Transverse colon (tissue), 4 donors: ENCODE measurements around the gene TUBB3. TPM values are rescaled to one million over a fixed set of nuclear protein-coding genes. Genes with fewer than 3 reads are reported as not detected.

Experiments
- DNase-seq: peaks from one replicate; pipeline ENCODE4 v3.0.0-alpha.2; 2019
- H3K27ac ChIP-seq, 4 donors: fragments of 200-600 bp; sonication (generic); 2 replicates each; pipeline ENCODE4 v1.5.1; 2016 to 2018; ENCODE audit warnings: inconsistent platforms in 4 of 4
- H3K27me3 ChIP-seq: fragments of 200-600 bp; sonication (generic); 2 replicates; pipeline ENCODE4 v1.5.1; 2017; ENCODE audit warnings: inconsistent platforms
- H3K36me3 ChIP-seq, 4 donors: fragments of 200-600 bp; sonication (generic); 2 replicates each; pipeline ENCODE4 v1.5.1; 2017 to 2019; ENCODE audit warnings: inconsistent platforms in 4 of 4
- H3K4me1 ChIP-seq, 4 donors: fragments of 200-600 bp; sonication (generic); 2 replicates each; pipeline ENCODE4 v1.5.1; 2017 to 2020; ENCODE audit warnings: inconsistent platforms in 4 of 4
- H3K4me3 ChIP-seq, 4 donors: fragments of 200-600 bp; sonication (generic); 1 replicate in 1 of 4; 2 replicates in 3 of 4; pipeline versions ENCODE4 v1.5.1 to v1.6.1; 2017 to 2019; ENCODE audit warnings: inconsistent platforms in 4 of 4
- H3K9me3 ChIP-seq, 2 donors: fragments of 200-600 bp; sonication (generic); 2 replicates each; pipeline ENCODE4 v1.5.1; 2017 to 2019; ENCODE audit warnings: inconsistent platforms in 2 of 2
- EP300 ChIP-seq: sonication (generic); formaldehyde crosslinking; IDR thresholded peaks from one replicate; pipeline ENCODE4 v1.6.1; 2017; ENCODE audit warnings: antibody characterized with exemption, low read depth
- POLR2A ChIP-seq: fragments of 450-650 bp; IDR thresholded peaks from one replicate; pipeline ENCODE4 v1.6.1; 2016; ENCODE audit warnings: antibody characterized with exemption, mild to moderate bottlenecking, moderate library complexity
- POLR2AphosphoS5 ChIP-seq, 3 donors: sonication (generic); formaldehyde crosslinking; IDR thresholded peaks; one replicate each; pipeline ENCODE4 v1.6.1; 2016; ENCODE audit warnings: antibody characterized with exemption in 3 of 3
- WGBS, 2 donors: methylation state at CpG; one replicate each; pipeline ENCODE4 v1.1.5; 2018; ENCODE audit warnings: low coverage in 1 of 2; 5-methylcytosine and 5-hydroxymethylcytosine counted together
- in situ Hi-C, 4 donors: fragments of 200-750 bp; cut with MboI; loops; one replicate each; pipeline versions ENCODE4 v1.15.0 to v1.15.1; 2017; ENCODE audit warnings: low sequenced_read_pairs in 3 of 4, low pct_ligation_motif_present in 1 of 4, low pct_unique_long_range_greater_than_20kb in 1 of 4
- intact Hi-C: fragments of 100-400 bp; cut with DNase I; formaldehyde crosslinking; loops from one replicate; pipeline ENCODE4 v1.15.1; 2023; ENCODE audit warnings: low total_unique reads
- total RNA-seq, 4 donors: library from RNA; depleted of rRNA; stranded (reverse); fragments of >200 nt; gene quantifications; one replicate each; pipeline ENCODE4 v1.1.0, GENCODE V29; 2016
- TF ChIP-seq, protein P1 (sequence below), 5 experiments: fragments of 200-600 bp in 3 of 5; fragments of 450-650 bp in 2 of 5; sonication (generic) in 3 of 5; IDR thresholded peaks; 1 replicate in 2 of 5; 2 replicates in 3 of 5; pipeline ENCODE4 v1.5.1; 2016 to 2017; ENCODE audit warnings: antibody characterized with exemption in 5 of 5, inconsistent platforms in 3 of 5, mild to moderate bottlenecking in 2 of 5, moderate library complexity in 1 of 5

Gene TUBB3
- total RNA-seq, 4 donors from 2014 or later = 2.4 to 12.7 (median 4.6) TPM

DNA sequence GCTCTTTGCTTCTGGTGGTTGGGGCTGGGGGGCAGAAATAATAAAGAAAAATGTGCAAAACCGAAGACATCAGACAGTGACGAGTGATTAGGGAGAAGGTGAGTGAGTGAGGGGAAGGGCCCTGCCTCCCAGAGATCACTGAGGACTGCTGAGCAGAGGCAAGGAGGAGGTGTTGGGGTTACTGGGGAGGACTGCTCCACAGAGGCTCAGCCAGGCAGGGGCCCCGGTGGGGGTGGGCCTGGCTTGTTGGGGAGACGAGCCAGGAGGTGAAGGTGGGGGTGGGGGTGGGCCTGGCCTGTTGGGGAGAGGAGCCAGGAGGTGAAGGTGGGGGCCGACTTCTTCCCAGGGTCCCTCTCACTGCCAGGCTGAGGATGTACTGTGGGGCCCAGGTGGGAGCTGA, 23.4 kb downstream of the TUBB3 start:
- H3K9me3 ChIP-seq = no peaks in the 10 kb centered on the region
- H3K4me1 ChIP-seq = peaks cover 13 to 25% (median 15%) of the 10 kb centered on the region in 4 donors
- no peak for DNase-seq
- no peak overlapping the region for H3K4me3 ChIP-seq
- no peaks in the 10 kb centered on the region for H3K36me3 ChIP-seq
- peaks cover 36% of the 10 kb centered on the region for H3K27me3 ChIP-seq
- 60 to 79% methylated on average over 1 to 5 of the region's 5 CpGs for WGBS, 2 donors
- intact Hi-C loops = no loop called here
- in situ Hi-C loops = no loop called here
- H3K27ac ChIP-seq = no peak overlapping the region
- TF ChIP-seq EP300 (no peak), POLR2A (no peak), POLR2AphosphoS5 (IDR thresholded peaks at IDR 0.05) (no peak)
- TF ChIP-seq, protein P1, sequence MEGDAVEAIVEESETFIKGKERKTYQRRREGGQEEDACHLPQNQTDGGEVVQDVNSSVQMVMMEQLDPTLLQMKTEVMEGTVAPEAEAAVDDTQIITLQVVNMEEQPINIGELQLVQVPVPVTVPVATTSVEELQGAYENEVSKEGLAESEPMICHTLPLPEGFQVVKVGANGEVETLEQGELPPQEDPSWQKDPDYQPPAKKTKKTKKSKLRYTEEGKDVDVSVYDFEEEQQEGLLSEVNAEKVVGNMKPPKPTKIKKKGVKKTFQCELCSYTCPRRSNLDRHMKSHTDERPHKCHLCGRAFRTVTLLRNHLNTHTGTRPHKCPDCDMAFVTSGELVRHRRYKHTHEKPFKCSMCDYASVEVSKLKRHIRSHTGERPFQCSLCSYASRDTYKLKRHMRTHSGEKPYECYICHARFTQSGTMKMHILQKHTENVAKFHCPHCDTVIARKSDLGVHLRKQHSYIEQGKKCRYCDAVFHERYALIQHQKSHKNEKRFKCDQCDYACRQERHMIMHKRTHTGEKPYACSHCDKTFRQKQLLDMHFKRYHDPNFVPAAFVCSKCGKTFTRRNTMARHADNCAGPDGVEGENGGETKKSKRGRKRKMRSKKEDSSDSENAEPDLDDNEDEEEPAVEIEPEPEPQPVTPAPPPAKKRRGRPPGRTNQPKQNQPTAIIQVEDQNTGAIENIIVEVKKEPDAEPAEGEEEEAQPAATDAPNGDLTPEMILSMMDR (IDR thresholded peaks at IDR 0.05) = no peak

DNA sequence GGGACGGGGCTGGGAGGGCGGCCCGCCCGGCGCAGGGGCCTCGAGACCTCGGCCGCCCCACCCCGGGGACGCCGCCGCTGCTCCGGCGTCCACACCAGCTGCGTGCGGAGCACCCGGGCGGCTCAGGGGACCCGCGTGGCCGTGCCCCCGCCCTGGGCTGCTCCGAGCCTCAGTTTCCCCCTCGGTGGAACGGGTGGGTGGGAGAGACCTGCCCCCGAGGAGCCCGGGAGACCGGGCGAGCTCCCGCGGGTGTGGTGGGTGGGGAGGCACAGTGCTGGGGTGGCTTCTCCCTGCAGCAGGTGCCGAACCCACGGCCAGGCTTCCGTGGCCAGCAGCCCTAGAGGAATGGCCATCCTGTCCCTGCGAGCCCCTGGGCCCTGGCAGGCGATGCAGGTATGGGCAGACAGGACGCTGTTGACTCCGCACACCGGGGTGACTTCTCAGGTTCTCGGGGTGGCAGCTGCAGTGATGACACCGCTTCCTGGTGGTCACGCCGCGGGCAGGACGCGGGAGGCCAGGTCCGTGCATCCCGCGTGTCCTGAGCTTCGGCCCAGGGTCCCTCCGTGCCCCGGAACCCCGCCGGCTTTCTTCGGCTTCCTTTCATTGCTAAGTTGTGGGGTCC, 26.1 kb downstream of the TUBB3 start:
- TF ChIP-seq, protein P1 (IDR thresholded peaks at IDR 0.05) = no peak
- no peak for TF ChIP-seq POLR2AphosphoS5 (IDR thresholded peaks at IDR 0.05)
- TF ChIP-seq EP300 = no peak
- TF ChIP-seq POLR2A = no peak
- H3K9me3 ChIP-seq = no peaks in the 10 kb centered on the region
- intact Hi-C loops = no loop called here
- H3K4me1 ChIP-seq = peaks cover 13 to 33% (median 15%) of the 10 kb centered on the region in 4 donors
- DNase-seq = no peak
- no peaks in the 10 kb centered on the region for H3K36me3 ChIP-seq
- 60% methylated on average over 19 of the region's 55 CpGs; no CpG with 5 or more reads in 1 of the 2 donors for WGBS, 2 donors
- peak overlapping the region in 2 of 4 donors; percentile 45 to 63 for H3K27ac ChIP-seq
- H3K4me3 ChIP-seq = peak overlapping the region; percentile 57 to 69 (median 64)
- in situ Hi-C loops = no loop called here
- peaks cover 31% of the 10 kb centered on the region for H3K27me3 ChIP-seq

DNA sequence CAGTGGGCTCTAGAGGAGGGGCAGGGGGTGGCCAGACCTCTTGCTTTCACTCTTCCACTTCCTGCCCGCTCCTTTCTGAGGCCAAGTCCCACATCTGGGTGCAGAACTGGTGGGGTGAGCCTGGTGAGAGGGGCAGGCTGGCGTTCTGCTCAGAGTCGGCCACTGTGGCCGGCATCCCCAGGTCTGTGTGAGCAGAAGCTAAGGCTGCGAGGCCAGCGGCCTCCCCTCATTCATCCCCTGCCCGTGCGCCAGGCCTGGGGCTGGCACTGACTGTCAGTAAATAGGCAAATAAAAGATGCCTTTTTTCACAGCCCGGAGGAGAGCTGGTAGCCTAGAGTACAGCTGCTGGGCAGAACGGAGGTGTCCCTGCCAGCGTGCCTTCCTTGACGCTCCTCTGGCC, 26.6 kb downstream of the TUBB3 start:
- H3K9me3 ChIP-seq = no peaks in the 10 kb centered on the region
- no peak for DNase-seq
- no peak overlapping the region for H3K27ac ChIP-seq
- H3K4me1 ChIP-seq = peaks cover 13 to 33% (median 15%) of the 10 kb centered on the region in 4 donors
- 86% methylated on average over 12 of the region's 12 CpGs; no CpG with 5 or more reads in 1 of the 2 donors for WGBS, 2 donors
- intact Hi-C loops = no loop called here
- H3K36me3 ChIP-seq = no peaks in the 10 kb centered on the region
- TF ChIP-seq POLR2AphosphoS5 (IDR thresholded peaks at IDR 0.05) (no peak), POLR2A (no peak), EP300 (no peak)
- TF ChIP-seq, protein P1 (IDR thresholded peaks at IDR 0.05) = no peak
- peak overlapping the region in 2 of 4 donors; percentile 57 to 63 for H3K4me3 ChIP-seq
- H3K27me3 ChIP-seq = peaks cover 26% of the 10 kb centered on the region
- in situ Hi-C loops = no loop called here

DNA sequence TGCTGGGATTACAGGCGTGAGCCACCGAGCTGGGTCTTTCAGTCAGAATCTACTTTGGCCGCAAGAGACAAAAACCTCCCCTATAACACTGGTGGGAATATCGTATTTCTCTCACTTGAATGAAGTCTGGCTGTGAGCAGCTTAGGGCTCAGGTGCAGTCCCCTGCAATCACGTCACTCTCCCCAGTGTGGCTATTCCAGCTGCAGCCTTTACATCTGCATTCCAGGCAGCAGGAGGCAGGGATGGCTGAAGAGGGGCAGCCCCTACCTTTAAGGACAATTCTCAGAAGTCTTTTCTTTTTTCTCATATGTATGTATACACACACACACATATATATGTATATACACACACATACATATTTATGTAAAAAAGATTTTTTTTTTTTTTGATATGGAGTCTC, 28.4 kb downstream of the TUBB3 start:
- Histone ChIP-seq H3K4me1 (peaks cover 13 to 33% (median 15%) of the 10 kb centered on the region in 4 donors), H3K27me3 (peaks cover 9% of the 10 kb centered on the region), H3K36me3 (no peaks in the 10 kb centered on the region), H3K27ac (no peak overlapping the region), H3K4me3 (no peak overlapping the region), H3K9me3 (no peaks in the 10 kb centered on the region)
- TF ChIP-seq POLR2A = no peak
- no peak for TF ChIP-seq EP300
- in situ Hi-C loops = no loop called here
- 90% methylated on average over 5 of the region's 5 CpGs; no CpG with 5 or more reads in 1 of the 2 donors for WGBS, 2 donors
- intact Hi-C loops = no loop called here
- DNase-seq = no peak
